Measurements from ENCODE around the gene DDX51.
A peak's percentile ranks its signal among the peaks of the same experiment; 100 is the strongest.

Gene DDX51

DNA sequence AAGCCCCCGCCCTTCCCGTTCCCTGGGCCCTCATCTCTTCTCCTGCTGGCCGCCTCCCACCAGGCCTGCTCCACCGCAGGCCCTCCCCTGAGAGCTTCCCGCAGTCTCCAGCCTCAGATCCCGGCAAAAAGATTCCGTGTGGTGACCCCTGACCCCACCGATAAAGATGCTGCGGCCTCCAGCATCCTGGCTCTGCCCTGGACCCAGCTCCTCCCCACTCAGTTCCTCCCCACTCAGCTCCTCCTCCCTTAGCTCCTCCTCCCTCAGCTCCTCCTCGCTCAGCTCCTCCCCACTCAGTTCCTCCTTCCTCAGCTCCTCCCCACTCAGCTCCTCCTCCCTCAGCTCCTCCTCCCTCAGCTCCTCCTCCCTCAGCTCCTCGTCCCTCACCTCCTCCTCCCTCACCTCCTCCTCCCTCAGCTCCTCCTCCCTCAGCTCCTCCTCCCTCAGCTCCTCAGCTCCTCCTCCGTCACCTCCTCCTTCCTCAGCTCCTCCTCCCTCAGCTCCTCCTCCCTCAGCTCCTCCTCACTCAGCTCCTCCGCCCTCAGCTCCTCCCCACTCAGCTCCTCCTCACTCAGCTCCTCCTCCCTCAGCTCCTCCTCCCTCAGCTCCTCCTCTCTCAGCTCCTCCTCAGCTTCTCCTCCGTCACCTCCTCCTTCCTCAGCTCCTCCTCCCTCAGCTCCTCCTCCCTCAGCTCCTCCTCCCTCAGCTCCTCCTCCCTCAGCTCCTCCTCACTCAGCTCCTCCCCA lies 17.1 kb upstream of the DDX51 start:
- Histone ChIP-seq H3K4ac (ENCODE audit: low read length) (no peak overlapping the region), H2BK120ac (ENCODE audit: low read depth, low read length) (no peak overlapping the region), H2BK12ac (ENCODE audit: low read length) (no peak overlapping the region), H3K36me3 (replicated peaks in 1 of 2; ENCODE audit: control insufficient read depth in 2 of 2, insufficient read depth in 2 of 2, low read length in 2 of 2) (peaks cover 5 to 22% of the 10 kb centered on the region in 2 donors), H3K79me1 (ENCODE audit: low read depth, low read length) (peaks cover 3% of the 10 kb centered on the region), H3K27ac (replicated peaks; ENCODE audit: low read length) (no peak overlapping the region), H3K4me2 (ENCODE audit: insufficient read depth, low read length, poor library complexity, severe bottlenecking) (no peak overlapping the region), H3K9ac (ENCODE audit: low read depth, low read length, poor library complexity) (no peak overlapping the region), H4K8ac (ENCODE audit: low read depth, low read length) (no peak overlapping the region), H2AK5ac (ENCODE audit: low read depth, low read length) (no peak overlapping the region), H3K4me3 (ENCODE audit: low read length in 2 of 2) (no peak overlapping the region), H4K91ac (ENCODE audit: low read depth, low read length, poor library complexity) (no peak overlapping the region), H2AFZ (ENCODE audit: low read length) (no peak overlapping the region), H2BK5ac (ENCODE audit: low read length) (peak overlapping the region; percentile 24), H3K18ac (ENCODE audit: low read length) (no peak overlapping the region), H3K4me1 (ENCODE audit: control insufficient read depth in 2 of 2, insufficient read depth in 1 of 2, low read depth in 1 of 2, low read length in 2 of 2) (peaks cover 0 to 8% of the 10 kb centered on the region in 2 donors), H3K27me3 (ENCODE audit: control insufficient read depth in 3 of 3, insufficient read depth in 3 of 3, low read depth in 1 of 3, low read length in 3 of 3) (peaks cover 0 to 10% (median 0%) of the 10 kb centered on the region in 3 experiments), H2BK15ac (ENCODE audit: low read length) (no peak overlapping the region), H3K23ac (ENCODE audit: low read depth, low read length, poor library complexity) (no peak overlapping the region), H3K14ac (ENCODE audit: low read length) (no peak overlapping the region), H3K9me3 (replicated peaks in 1 of 2; ENCODE audit: control insufficient read depth in 2 of 2, insufficient read depth in 1 of 2, low read depth in 1 of 2, low read length in 2 of 2) (peaks cover 5 to 20% of the 10 kb centered on the region in 2 donors)
- DNase-seq (ENCODE audit: low spot score): no peak
- WGBS, 2 donors (ENCODE audit: extremely low coverage in 2 of 2, insufficient read length in 2 of 2, insufficient replicate concordance in 1 of 2): no CpG with 5 or more reads among the region's 14 CpGs

DNA sequence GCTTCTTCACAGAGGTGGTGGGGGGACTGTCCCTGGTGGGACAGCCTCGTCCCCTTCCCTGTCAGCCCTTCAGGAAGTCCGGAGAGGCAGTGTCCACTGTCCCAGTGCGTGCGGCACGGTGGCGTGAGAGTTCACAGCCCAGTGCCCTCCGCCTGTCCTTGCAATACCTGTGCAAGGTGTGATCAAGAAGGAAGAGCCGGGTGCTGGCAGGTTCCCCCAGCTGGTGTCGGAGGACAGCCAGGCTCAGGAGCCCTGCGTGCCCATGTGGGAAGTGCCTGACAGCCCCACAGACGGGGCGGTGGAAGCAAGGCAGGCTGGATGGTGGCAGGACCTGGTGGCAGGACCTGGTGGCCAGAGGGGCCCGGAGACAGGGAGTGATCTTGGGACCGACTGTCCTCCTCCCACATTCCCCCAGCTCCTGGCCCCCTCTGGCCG lies 16.5 kb upstream of the DDX51 start:
- WGBS, 2 donors (ENCODE audit: extremely low coverage in 2 of 2, insufficient read length in 2 of 2, insufficient replicate concordance in 1 of 2): no CpG with 5 or more reads among the region's 15 CpGs

DNA sequence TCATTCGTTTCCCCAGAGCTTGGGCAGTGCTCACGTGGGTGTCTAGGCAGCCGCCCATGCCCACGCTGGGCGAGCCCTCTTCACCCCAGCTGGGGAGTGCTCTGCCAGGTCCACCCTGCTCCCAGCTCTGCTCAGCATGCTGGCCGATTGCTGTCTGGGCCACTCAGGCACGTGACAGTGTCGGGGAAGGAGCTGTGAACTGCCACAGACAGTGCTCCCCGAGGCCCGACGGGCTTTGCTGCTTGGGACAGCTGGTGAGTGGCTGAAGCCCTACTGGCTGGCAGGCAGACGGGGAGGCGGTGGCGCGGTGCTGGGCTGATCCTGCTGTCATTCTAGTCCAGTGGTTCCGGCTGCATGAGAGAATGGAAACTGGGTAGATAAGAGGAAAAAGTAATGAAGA lies 15.9 kb upstream of the DDX51 start:
- H2AFZ ChIP-seq (ENCODE audit: low read length): no peak overlapping the region
- no CpG with 5 or more reads among the region's 16 CpGs for WGBS, 2 donors (ENCODE audit: extremely low coverage in 2 of 2, insufficient read length in 2 of 2, insufficient replicate concordance in 1 of 2)
- peak overlapping the region; percentile 11 for H3K18ac ChIP-seq (ENCODE audit: low read length)
- peak overlapping the region; percentile 65 for H4K8ac ChIP-seq (ENCODE audit: low read depth, low read length)
- no peak overlapping the region for H3K9ac ChIP-seq (ENCODE audit: low read depth, low read length, poor library complexity)
- H3K36me3 ChIP-seq (replicated peaks in 1 of 2; ENCODE audit: control insufficient read depth in 2 of 2, insufficient read depth in 2 of 2, low read length in 2 of 2): peaks cover 5 to 31% of the 10 kb centered on the region in 2 donors
- H3K4me3 ChIP-seq (ENCODE audit: low read length in 2 of 2): no peak overlapping the region
- peaks cover 3% of the 10 kb centered on the region for H3K79me1 ChIP-seq (ENCODE audit: low read depth, low read length)
- H3K14ac ChIP-seq (ENCODE audit: low read length): no peak overlapping the region
- no peak overlapping the region for H2BK120ac ChIP-seq (ENCODE audit: low read depth, low read length)
- H2BK12ac ChIP-seq (ENCODE audit: low read length): no peak overlapping the region
- no peak overlapping the region for H2AK5ac ChIP-seq (ENCODE audit: low read depth, low read length)
- peak overlapping the region; percentile 37 for H2BK15ac ChIP-seq (ENCODE audit: low read length)
- H2BK5ac ChIP-seq (ENCODE audit: low read length): no peak overlapping the region
- H4K91ac ChIP-seq (ENCODE audit: low read depth, low read length, poor library complexity): no peak overlapping the region
- no peak overlapping the region for H3K23ac ChIP-seq (ENCODE audit: low read depth, low read length, poor library complexity)
- H3K27me3 ChIP-seq (ENCODE audit: control insufficient read depth in 3 of 3, insufficient read depth in 3 of 3, low read depth in 1 of 3, low read length in 3 of 3): peaks cover 0 to 10% (median 0%) of the 10 kb centered on the region in 3 experiments
- H3K4me2 ChIP-seq (ENCODE audit: insufficient read depth, low read length, poor library complexity, severe bottlenecking): no peak overlapping the region
- peaks cover 5 to 26% of the 10 kb centered on the region in 2 donors for H3K9me3 ChIP-seq (replicated peaks in 1 of 2; ENCODE audit: control insufficient read depth in 2 of 2, insufficient read depth in 1 of 2, low read depth in 1 of 2, low read length in 2 of 2)
- no peak overlapping the region for H3K4ac ChIP-seq (ENCODE audit: low read length)
- no peak overlapping the region for H3K27ac ChIP-seq (replicated peaks; ENCODE audit: low read length)
- peaks cover 0 to 10% of the 10 kb centered on the region in 2 donors for H3K4me1 ChIP-seq (ENCODE audit: control insufficient read depth in 2 of 2, insufficient read depth in 1 of 2, low read depth in 1 of 2, low read length in 2 of 2)
- DNase-seq (ENCODE audit: low spot score): no peak

More for the DNA sequence above, 16.5 kb upstream of the DDX51 start:
- Histone ChIP-seq H3K4me2 (ENCODE audit: insufficient read depth, low read length, poor library complexity, severe bottlenecking) (no peak overlapping the region), H4K91ac (ENCODE audit: low read depth, low read length, poor library complexity) (no peak overlapping the region), H3K27me3 (ENCODE audit: control insufficient read depth in 3 of 3, insufficient read depth in 3 of 3, low read depth in 1 of 3, low read length in 3 of 3) (peaks cover 0 to 10% (median 0%) of the 10 kb centered on the region in 3 experiments), H3K4me3 (ENCODE audit: low read length in 2 of 2) (no peak overlapping the region), H3K14ac (ENCODE audit: low read length) (no peak overlapping the region), H3K79me1 (ENCODE audit: low read depth, low read length) (peaks cover 3% of the 10 kb centered on the region), H2AFZ (ENCODE audit: low read length) (no peak overlapping the region), H2BK5ac (ENCODE audit: low read length) (peak overlapping the region; percentile 24), H3K9ac (ENCODE audit: low read depth, low read length, poor library complexity) (no peak overlapping the region), H4K8ac (ENCODE audit: low read depth, low read length) (no peak overlapping the region), H3K18ac (ENCODE audit: low read length) (peak overlapping the region; percentile 38), H3K9me3 (replicated peaks in 1 of 2; ENCODE audit: control insufficient read depth in 2 of 2, insufficient read depth in 1 of 2, low read depth in 1 of 2, low read length in 2 of 2) (peaks cover 5 to 25% of the 10 kb centered on the region in 2 donors), H2AK5ac (ENCODE audit: low read depth, low read length) (no peak overlapping the region), H3K4ac (ENCODE audit: low read length) (no peak overlapping the region), H3K4me1 (ENCODE audit: control insufficient read depth in 2 of 2, insufficient read depth in 1 of 2, low read depth in 1 of 2, low read length in 2 of 2) (peaks cover 0 to 10% of the 10 kb centered on the region in 2 donors), H3K27ac (replicated peaks; ENCODE audit: low read length) (no peak overlapping the region), H2BK12ac (ENCODE audit: low read length) (no peak overlapping the region), H2BK120ac (ENCODE audit: low read depth, low read length) (no peak overlapping the region), H3K23ac (ENCODE audit: low read depth, low read length, poor library complexity) (no peak overlapping the region), H3K36me3 (replicated peaks in 1 of 2; ENCODE audit: control insufficient read depth in 2 of 2, insufficient read depth in 2 of 2, low read length in 2 of 2) (peaks cover 5 to 28% of the 10 kb centered on the region in 2 donors), H2BK15ac (ENCODE audit: low read length) (no peak overlapping the region)
- DNase-seq (ENCODE audit: low spot score): no peak

DNA sequence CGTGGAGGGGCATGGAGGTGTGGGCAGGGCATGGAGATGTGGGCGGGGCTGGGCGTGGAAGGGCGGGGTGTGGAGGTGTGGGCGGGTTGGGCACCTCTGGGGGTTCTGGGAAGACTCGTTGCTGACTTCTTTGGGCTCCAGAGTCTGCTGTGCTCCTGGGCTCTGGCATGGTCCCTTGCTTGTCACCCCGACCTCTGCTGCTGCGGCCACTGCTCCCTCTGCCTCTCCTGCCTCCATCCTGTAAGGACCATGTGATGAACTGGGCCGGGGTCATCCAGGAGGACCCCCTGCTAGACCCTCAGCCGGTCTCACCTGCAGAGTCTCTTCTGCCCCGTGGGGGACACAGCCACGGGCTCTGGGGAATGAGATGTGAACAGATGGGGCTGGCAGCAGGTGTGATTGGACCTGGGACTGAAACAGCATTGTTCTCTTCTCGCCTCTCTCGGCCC lies 15.5 kb upstream of the DDX51 start:
- no peak overlapping the region for H3K27ac ChIP-seq (replicated peaks; ENCODE audit: low read length)
- H3K27me3 ChIP-seq (ENCODE audit: control insufficient read depth in 3 of 3, insufficient read depth in 3 of 3, low read depth in 1 of 3, low read length in 3 of 3): peaks cover 0 to 10% (median 0%) of the 10 kb centered on the region in 3 experiments
- H3K23ac ChIP-seq (ENCODE audit: low read depth, low read length, poor library complexity): no peak overlapping the region
- H3K9me3 ChIP-seq (replicated peaks in 1 of 2; ENCODE audit: control insufficient read depth in 2 of 2, insufficient read depth in 1 of 2, low read depth in 1 of 2, low read length in 2 of 2): peaks cover 5 to 26% of the 10 kb centered on the region in 2 donors
- H3K4ac ChIP-seq (ENCODE audit: low read length): no peak overlapping the region
- peaks cover 5 to 31% of the 10 kb centered on the region in 2 donors for H3K36me3 ChIP-seq (replicated peaks in 1 of 2; ENCODE audit: control insufficient read depth in 2 of 2, insufficient read depth in 2 of 2, low read length in 2 of 2)
- peak overlapping the region; percentile 37 for H2BK15ac ChIP-seq (ENCODE audit: low read length)
- no peak overlapping the region for H4K8ac ChIP-seq (ENCODE audit: low read depth, low read length)
- H2BK12ac ChIP-seq (ENCODE audit: low read length): no peak overlapping the region
- H3K14ac ChIP-seq (ENCODE audit: low read length): no peak overlapping the region
- H2BK5ac ChIP-seq (ENCODE audit: low read length): no peak overlapping the region
- peaks cover 0 to 10% of the 10 kb centered on the region in 2 donors for H3K4me1 ChIP-seq (ENCODE audit: control insufficient read depth in 2 of 2, insufficient read depth in 1 of 2, low read depth in 1 of 2, low read length in 2 of 2)
- no CpG with 5 or more reads among the region's 14 CpGs for WGBS, 2 donors (ENCODE audit: extremely low coverage in 2 of 2, insufficient read length in 2 of 2, insufficient replicate concordance in 1 of 2)
- H3K9ac ChIP-seq (ENCODE audit: low read depth, low read length, poor library complexity): no peak overlapping the region
- H3K18ac ChIP-seq (ENCODE audit: low read length): no peak overlapping the region
- H3K4me3 ChIP-seq (ENCODE audit: low read length in 2 of 2): no peak overlapping the region
- no peak overlapping the region for H3K4me2 ChIP-seq (ENCODE audit: insufficient read depth, low read length, poor library complexity, severe bottlenecking)
- peaks cover 3% of the 10 kb centered on the region for H3K79me1 ChIP-seq (ENCODE audit: low read depth, low read length)
- no peak for DNase-seq (ENCODE audit: low spot score)
- no peak overlapping the region for H2AK5ac ChIP-seq (ENCODE audit: low read depth, low read length)
- no peak overlapping the region for H2AFZ ChIP-seq (ENCODE audit: low read length)
- no peak overlapping the region for H4K91ac ChIP-seq (ENCODE audit: low read depth, low read length, poor library complexity)
- H2BK120ac ChIP-seq (ENCODE audit: low read depth, low read length): no peak overlapping the region
